ENCODE results near the gene LMF2. TPM values are rescaled to one million over a fixed set of nuclear protein-coding genes. Genes with fewer than 3 reads are reported as not detected.
"Not testable (repeated sequence)": the region's sequence is repeated elsewhere in the genome, so short reads cannot be mapped to it uniquely, and the experiment has no call there.

The LMF2 gene
- total RNA-seq, 2 donors from 2014 or later, result 97.8 to 149 TPM

GRCh38 chr22:50544078-50544745, 36.7 kb upstream of the LMF2 start:
- Mint-ChIP-seq H3K27ac (peak overlapping the region; percentile 79 to 90), H3K4me3 (peak overlapping the region; percentile 68), H3K9me3 (peaks cover 3% of the 10 kb centered on the region), H3K27me3 (no peaks in the 10 kb centered on the region), H3K36me3 (peaks cover 6% of the 10 kb centered on the region), H3K4me1 (ENCODE audit: low read depth in 2 of 2) (peaks cover 49 to 53% of the 10 kb centered on the region in 2 donors)
- ATAC-seq (peak; percentile 66 to 81), DNase-seq (ENCODE audit: low spot score) (peak; percentile 97)

DNA sequence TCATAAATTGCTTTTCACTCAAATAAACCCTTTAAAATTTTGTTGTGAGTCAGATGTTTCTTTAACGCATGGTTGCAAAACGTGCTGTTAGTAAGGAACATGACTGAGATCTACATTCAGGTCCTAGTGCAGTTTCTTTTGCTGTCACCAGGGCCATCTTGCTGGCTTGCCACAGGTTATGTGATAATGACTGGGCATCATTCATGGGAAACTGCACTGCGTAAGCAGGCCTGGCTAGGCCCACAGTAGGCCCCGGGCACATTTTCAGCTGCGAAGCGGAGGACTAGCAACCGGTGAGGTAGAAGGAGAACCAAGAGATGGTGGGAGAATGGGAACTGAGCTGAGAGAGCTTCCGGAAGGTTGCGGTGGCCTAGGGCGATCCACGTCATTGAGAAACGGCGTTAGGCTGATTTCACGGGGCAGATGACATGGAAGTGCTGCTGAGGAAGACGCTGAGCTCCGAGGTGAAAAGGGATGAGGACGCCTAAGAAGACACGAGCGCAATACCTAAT, 35.0 kb upstream of the LMF2 start:
- DNase-seq (ENCODE audit: low spot score) (peak; percentile 82), ATAC-seq (peak; percentile 63 to 74)
- H3K27me3 Mint-ChIP-seq, result no peaks in the 10 kb centered on the region
- peaks cover 60 to 66% of the 10 kb centered on the region in 2 donors for H3K4me1 Mint-ChIP-seq (ENCODE audit: low read depth in 2 of 2)
- peak overlapping the region; percentile 90 for H3K4me3 Mint-ChIP-seq
- H3K9me3 Mint-ChIP-seq, result peaks cover 5% of the 10 kb centered on the region
- peaks cover 16% of the 10 kb centered on the region for H3K36me3 Mint-ChIP-seq
- peak overlapping the region; percentile 95 to 99 for H3K27ac Mint-ChIP-seq

GRCh38 chr22:50541667-50542026, 34.1 kb upstream of the LMF2 start:
- H3K4me1 Mint-ChIP-seq (ENCODE audit: low read depth in 2 of 2), result peaks cover 63 to 71% of the 10 kb centered on the region in 2 donors
- ATAC-seq (peak; percentile 69 to 85), DNase-seq (ENCODE audit: low spot score) (peak; percentile 90)
- H3K4me3 Mint-ChIP-seq, result peak overlapping the region; percentile 90
- peaks cover 16% of the 10 kb centered on the region for H3K36me3 Mint-ChIP-seq
- H3K27ac Mint-ChIP-seq, result peak overlapping the region; percentile 95 to 99
- not testable (repeated sequence) for H3K9me3 Mint-ChIP-seq, H3K27me3 Mint-ChIP-seq

GRCh38 chr22:50540381-50540780, 32.9 kb upstream of the LMF2 start:
- Mint-ChIP-seq H3K36me3 (peaks cover 16% of the 10 kb centered on the region), H3K27me3 (no peaks in the 10 kb centered on the region), H3K4me1 (ENCODE audit: low read depth in 2 of 2) (peaks cover 60 to 63% of the 10 kb centered on the region in 2 donors), H3K9me3 (peaks cover 5% of the 10 kb centered on the region), H3K4me3 (peak overlapping the region; percentile 90), H3K27ac (peak overlapping the region; percentile 95 to 99)
- DNase-seq (ENCODE audit: low spot score), result no peak
- no peak for ATAC-seq

DNA sequence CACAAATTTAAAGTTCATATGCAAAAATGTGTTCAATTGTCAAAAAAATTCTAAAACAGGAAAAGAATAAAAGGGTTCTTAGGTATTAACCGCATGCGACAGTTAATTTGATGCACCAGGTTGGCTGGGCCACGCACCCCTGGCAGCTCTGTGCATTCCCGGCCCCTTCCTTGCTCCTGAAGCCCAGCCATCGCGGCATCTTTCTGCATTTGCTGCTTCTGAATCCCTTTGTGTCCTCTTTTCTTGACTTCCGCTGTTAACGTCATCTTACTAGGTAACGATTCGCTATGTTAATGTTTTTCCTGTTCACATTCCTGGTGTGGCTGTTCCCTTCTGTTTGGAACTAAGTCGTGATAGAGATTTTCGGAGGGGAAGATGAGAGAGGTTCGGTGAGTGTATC, 30.3 kb upstream of the LMF2 start:
- ATAC-seq, result no peak
- peaks cover 5% of the 10 kb centered on the region for H3K9me3 Mint-ChIP-seq
- peak overlapping the region; percentile 95 to 99 for H3K27ac Mint-ChIP-seq
- H3K27me3 Mint-ChIP-seq, result no peaks in the 10 kb centered on the region
- DNase-seq (ENCODE audit: low spot score), result no peak
- peak overlapping the region; percentile 93 for H3K4me3 Mint-ChIP-seq
- peaks cover 16% of the 10 kb centered on the region for H3K36me3 Mint-ChIP-seq
- peaks cover 61 to 65% of the 10 kb centered on the region in 2 donors for H3K4me1 Mint-ChIP-seq (ENCODE audit: low read depth in 2 of 2)

GRCh38 chr22:50536226-50536625, 28.7 kb upstream of the LMF2 start:
- H3K27me3 Mint-ChIP-seq, result no peaks in the 10 kb centered on the region
- H3K4me1 Mint-ChIP-seq (ENCODE audit: low read depth in 2 of 2), result peaks cover 50 to 54% of the 10 kb centered on the region in 2 donors
- no peak for DNase-seq (ENCODE audit: low spot score)
- no peak for ATAC-seq
- peaks cover 3% of the 10 kb centered on the region for H3K9me3 Mint-ChIP-seq
- no peak overlapping the region for H3K4me3 Mint-ChIP-seq
- peak overlapping the region; percentile 95 to 99 for H3K27ac Mint-ChIP-seq
- peaks cover 10% of the 10 kb centered on the region for H3K36me3 Mint-ChIP-seq

GRCh38 chr22:50535113-50535512, 27.6 kb upstream of the LMF2 start:
- no peak for DNase-seq (ENCODE audit: low spot score)
- Mint-ChIP-seq H3K36me3 (peaks cover 10% of the 10 kb centered on the region), H3K27me3 (no peaks in the 10 kb centered on the region), H3K27ac (peak overlapping the region; percentile 92 to 95), H3K4me3 (no peak overlapping the region), H3K9me3 (peaks cover 3% of the 10 kb centered on the region), H3K4me1 (ENCODE audit: low read depth in 2 of 2) (peaks cover 40 to 45% of the 10 kb centered on the region in 2 donors)
- no peak for ATAC-seq

GRCh38 chr22:50533856-50534711, 26.6 kb upstream of the LMF2 start:
- Mint-ChIP-seq H3K4me1 (ENCODE audit: low read depth in 2 of 2) (peaks cover 30 to 35% of the 10 kb centered on the region in 2 donors), H3K27ac (peak overlapping the region; percentile 92 to 95)
- H3K36me3 Mint-ChIP-seq; ATAC-seq; DNase-seq (ENCODE audit: low spot score); H3K9me3 Mint-ChIP-seq; H3K4me3 Mint-ChIP-seq; H3K27me3 Mint-ChIP-seq: not testable (repeated sequence)

DNA sequence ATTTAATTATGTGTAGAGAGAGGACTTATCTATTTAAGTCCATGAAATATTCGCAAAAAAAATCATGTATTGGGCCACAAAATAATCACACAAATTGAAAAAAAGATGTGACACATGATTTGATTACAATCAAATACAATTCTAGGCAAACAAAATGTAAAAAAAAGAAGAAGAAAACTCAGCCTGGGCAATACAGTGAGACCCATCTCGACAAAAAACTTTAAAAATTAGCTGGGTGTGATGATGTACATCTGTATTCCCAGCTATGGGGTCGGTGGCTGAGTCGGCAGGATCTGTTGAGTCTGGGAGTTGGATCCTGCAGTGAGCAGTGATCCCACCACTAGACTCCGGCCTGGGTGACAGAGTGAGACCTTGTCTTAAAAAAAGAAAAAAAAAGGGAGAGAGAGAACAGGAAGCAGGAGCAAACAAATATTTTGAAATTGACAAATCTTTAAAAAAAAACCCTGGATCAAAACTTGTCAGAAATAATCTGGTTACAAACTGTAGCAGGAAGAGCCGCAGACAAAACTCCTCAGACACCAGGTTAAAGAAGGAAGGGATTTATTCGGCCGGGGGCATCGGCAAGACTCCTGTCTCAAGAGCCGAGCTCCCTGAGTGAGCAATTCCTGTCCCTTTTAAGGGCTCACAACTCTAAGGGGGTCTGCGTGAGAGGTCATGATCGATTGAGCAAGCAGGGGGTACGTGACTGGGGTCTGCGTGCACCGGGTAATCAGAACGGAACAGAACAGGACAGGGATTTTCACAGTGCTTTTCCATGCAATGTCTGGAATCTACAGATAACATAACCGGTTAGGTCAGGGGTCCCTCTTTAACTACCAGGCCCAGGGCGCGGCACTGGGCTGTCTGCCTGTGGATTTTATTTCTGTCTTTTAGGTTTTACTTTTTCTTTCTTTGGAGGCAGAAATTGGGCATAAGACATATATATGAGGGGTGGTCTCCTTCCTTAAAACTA, 25.6 kb upstream of the LMF2 start:
- H3K4me1 Mint-ChIP-seq (ENCODE audit: low read depth in 2 of 2), result peaks cover 34 to 36% of the 10 kb centered on the region in 2 donors

DNA sequence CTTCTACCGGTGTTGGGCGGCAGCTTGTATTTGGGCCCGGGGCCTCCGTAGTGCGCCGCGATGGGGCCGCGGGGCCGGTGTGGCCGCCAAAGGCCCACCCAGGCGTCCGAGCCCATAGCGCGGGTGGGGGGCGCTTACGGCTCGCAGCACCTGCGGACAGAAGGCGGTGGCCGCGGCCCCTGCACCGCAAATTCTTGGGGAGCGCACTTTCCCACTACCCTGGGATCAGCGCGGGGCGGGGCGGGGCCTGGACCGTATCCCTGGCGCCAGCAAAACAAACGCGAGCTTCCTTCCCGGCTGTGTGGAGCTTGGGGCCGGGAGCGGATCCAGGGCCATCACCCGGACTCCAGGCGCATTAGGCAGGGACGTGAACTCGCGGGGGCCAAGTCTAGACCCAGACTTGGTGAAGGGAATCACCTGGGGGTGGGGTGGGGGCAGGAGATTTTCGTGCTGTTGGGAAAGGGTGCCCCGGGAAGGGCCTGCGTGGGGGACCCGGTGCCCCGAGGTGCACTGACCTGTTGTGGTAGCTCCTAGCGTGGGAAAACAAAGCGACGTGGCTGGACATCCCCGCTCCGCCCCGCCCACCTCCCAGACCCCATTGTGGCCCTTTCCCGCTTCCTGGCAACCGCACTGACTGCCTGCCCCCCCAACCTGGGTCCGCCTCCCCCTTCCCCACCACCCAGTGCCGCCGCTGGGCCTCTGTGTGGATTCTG, 24.6 kb upstream of the LMF2 start:
- DNase-seq (ENCODE audit: low spot score), result no peak
- Mint-ChIP-seq H3K27me3 (no peaks in the 10 kb centered on the region), H3K4me3 (peak overlapping the region; percentile 92), H3K4me1 (ENCODE audit: low read depth in 2 of 2) (peaks cover 37 to 39% of the 10 kb centered on the region in 2 donors), H3K27ac (peak overlapping the region; percentile 92 to 95), H3K36me3 (no peaks in the 10 kb centered on the region), H3K9me3 (no peaks in the 10 kb centered on the region)
- ATAC-seq, result no peak

More for the DNA sequence above, 25.6 kb upstream of the LMF2 start:
- H3K36me3 Mint-ChIP-seq, result peaks cover 5% of the 10 kb centered on the region
- ATAC-seq (no peak), DNase-seq (ENCODE audit: low spot score) (no peak)
- H3K27me3 Mint-ChIP-seq, result no peaks in the 10 kb centered on the region
- H3K4me3 Mint-ChIP-seq, result peak overlapping the region; percentile 92
- H3K9me3 Mint-ChIP-seq, result peaks cover 3% of the 10 kb centered on the region
- H3K27ac Mint-ChIP-seq, result peak overlapping the region; percentile 92 to 95

- ATAC-seq, result peak; percentile 62 to 64
- Mint-ChIP-seq H3K27ac (peak overlapping the region; percentile 95), H3K27me3 (no peaks in the 10 kb centered on the region)
These were observed 24.1 kb upstream of the LMF2 start for GRCh38 chr22:50531546-50531961.

DNA sequence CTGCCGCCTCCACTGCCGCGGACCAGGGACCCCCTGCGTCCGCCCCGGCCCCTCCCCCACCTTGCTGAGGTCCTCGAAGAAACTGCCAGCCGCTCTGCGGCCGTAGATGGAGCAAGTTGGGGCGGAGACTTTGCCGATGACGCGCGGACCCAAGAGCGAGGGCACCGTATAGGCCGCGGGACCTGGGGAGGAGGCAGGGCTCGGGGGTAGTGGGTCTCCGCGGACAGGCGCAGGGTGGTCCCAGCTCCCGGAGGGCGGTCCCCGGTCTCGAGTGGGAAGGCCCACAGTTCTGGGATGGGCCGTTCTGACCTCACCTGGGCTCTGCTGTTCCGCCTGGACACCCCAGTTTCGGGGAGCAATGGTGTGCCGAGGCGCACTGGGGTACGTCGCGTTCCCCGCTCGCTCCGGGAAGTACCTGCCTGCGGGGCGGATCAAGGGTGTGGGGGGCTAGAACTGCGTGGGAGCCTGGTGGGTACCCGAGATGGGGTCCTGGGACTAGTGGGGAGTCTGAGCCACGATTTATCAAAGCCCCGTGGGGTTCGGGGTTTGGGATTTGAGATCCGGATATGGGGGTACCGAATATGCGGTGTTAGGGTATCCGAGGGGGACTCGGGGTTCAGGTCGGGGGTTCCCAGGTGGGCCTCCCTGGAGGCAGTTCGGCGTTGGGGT, 23.5 kb upstream of the LMF2 start:
- H3K9me3 Mint-ChIP-seq, result no peaks in the 10 kb centered on the region
- ATAC-seq, result peak; percentile 67 to 70
- no peaks in the 10 kb centered on the region for H3K27me3 Mint-ChIP-seq
- H3K4me3 Mint-ChIP-seq, result peak overlapping the region; percentile 92
- no peaks in the 10 kb centered on the region for H3K36me3 Mint-ChIP-seq
- peaks cover 37 to 39% of the 10 kb centered on the region in 2 donors for H3K4me1 Mint-ChIP-seq (ENCODE audit: low read depth in 2 of 2)
- H3K27ac Mint-ChIP-seq, result peak overlapping the region; percentile 95
- DNase-seq (ENCODE audit: low spot score), result peak; percentile 93

More at GRCh38 chr22:50531546-50531961, 24.1 kb upstream of the LMF2 start:
- Mint-ChIP-seq H3K9me3 (no peaks in the 10 kb centered on the region), H3K4me3 (peak overlapping the region; percentile 92), H3K36me3 (no peaks in the 10 kb centered on the region), H3K4me1 (ENCODE audit: low read depth in 2 of 2) (peaks cover 39 to 41% of the 10 kb centered on the region in 2 donors)
- peak; percentile 85 for DNase-seq (ENCODE audit: low spot score)
